Suprapubic skin (tissue), 4 donors: ENCODE results near the gene NTN3. TPM values are rescaled to one million over a fixed set of nuclear protein-coding genes. Genes with fewer than 3 reads are reported as not detected.

ENCODE experiments used
- DNase-seq, 2 donors: peaks; one replicate each; pipeline ENCODE4 v3.0.0-alpha.2; 2019; ENCODE audit warnings: low spot score in 2 of 2
- H3K27ac ChIP-seq: fragments of 200-600 bp; sonication (generic); one replicate; pipeline ENCODE4 v1.5.1; 2019
- H3K27me3 ChIP-seq: fragments of 200-600 bp; sonication (generic); one replicate; pipeline ENCODE4 v1.5.1; 2019
- H3K36me3 ChIP-seq: fragments of 200-600 bp; sonication (generic); one replicate; pipeline ENCODE4 v1.5.1; 2019
- H3K4me1 ChIP-seq: fragments of 200-600 bp; sonication (generic); one replicate; pipeline ENCODE4 v1.5.1; 2019
- H3K4me3 ChIP-seq: fragments of 200-600 bp; sonication (generic); one replicate; pipeline ENCODE4 v1.5.1; 2019; ENCODE audit warnings: mild to moderate bottlenecking
- H3K9me3 ChIP-seq: fragments of 200-600 bp; sonication (generic); one replicate; pipeline ENCODE4 v1.5.1; 2019
- CTCF ChIP-seq, 2 donors: fragments of 200-600 bp in 1 of 2; fragments of 450-650 bp in 1 of 2; sonication (generic) in 1 of 2; IDR thresholded peaks; one replicate each; pipeline ENCODE4 v1.5.1; 2016 to 2019; ENCODE audit warnings: antibody characterized with exemption in 2 of 2, mild to moderate bottlenecking in 1 of 2, moderate library complexity in 1 of 2
- EP300 ChIP-seq: sonication (generic); formaldehyde crosslinking; IDR thresholded peaks from one replicate; pipeline ENCODE4 v1.6.1; 2017; ENCODE audit warnings: antibody characterized with exemption
- POLR2A ChIP-seq, 2 donors: fragments of 450-650 bp; IDR thresholded peaks; one replicate each; pipeline ENCODE4 v1.6.1; 2017; ENCODE audit warnings: antibody characterized with exemption in 2 of 2, mild to moderate bottlenecking in 2 of 2, moderate library complexity in 2 of 2
- POLR2AphosphoS5 ChIP-seq, 3 donors: sonication (generic); formaldehyde crosslinking; IDR thresholded peaks; one replicate each; pipeline ENCODE4 v1.6.1; 2017; ENCODE audit warnings: antibody characterized with exemption in 3 of 3
- WGBS: methylation state at CpG from one replicate; pipeline ENCODE4 v1.1.5; 2018; 5-methylcytosine and 5-hydroxymethylcytosine counted together
- total RNA-seq, 4 donors: library from RNA; depleted of rRNA; stranded (reverse); fragments of >200 nt; gene quantifications; one replicate each; pipeline ENCODE4 v1.1.0, GENCODE V29; 2016

NTN3 gene
- total RNA-seq, 4 donors from 2014 or later = not detected

- Histone ChIP-seq H3K9me3 (no peaks in the 10 kb centered on the region), H3K4me1 (no peaks in the 10 kb centered on the region), H3K36me3 (peaks cover 58% of the 10 kb centered on the region), H3K27ac (no peak overlapping the region), H3K27me3 (no peaks in the 10 kb centered on the region), H3K4me3 (no peak overlapping the region)
- no peak for DNase-seq
- 85% methylated on average over 9 of the region's 11 CpGs for WGBS
- TF ChIP-seq POLR2A (IDR thresholded peaks at IDR 0.05) (no peak), POLR2AphosphoS5 (IDR thresholded peaks at IDR 0.05) (no peak), CTCF (IDR thresholded peaks at IDR 0.05) (no peak), EP300 (no peak)
These were observed 23.0 kb upstream of the NTN3 start for GRCh38 chr16:2447920-2448583.

GRCh38 chr16:2449118-2449517 lies 22.0 kb upstream of the NTN3 start:
- Histone ChIP-seq H3K27me3 (no peaks in the 10 kb centered on the region), H3K4me1 (no peaks in the 10 kb centered on the region), H3K9me3 (no peaks in the 10 kb centered on the region), H3K27ac (no peak overlapping the region), H3K36me3 (peaks cover 60% of the 10 kb centered on the region), H3K4me3 (no peak overlapping the region)
- DNase-seq = no peak
- WGBS = 84% methylated on average over 6 of the region's 25 CpGs
- no peak for TF ChIP-seq CTCF (IDR thresholded peaks at IDR 0.05)
- TF ChIP-seq POLR2A (IDR thresholded peaks at IDR 0.05) = no peak
- TF ChIP-seq EP300 = no peak
- TF ChIP-seq POLR2AphosphoS5 (IDR thresholded peaks at IDR 0.05) = no peak

GRCh38 chr16:2450535-2450934 lies 20.6 kb upstream of the NTN3 start:
- 84% methylated on average over 8 of the region's 8 CpGs for WGBS
- TF ChIP-seq POLR2AphosphoS5 (IDR thresholded peaks at IDR 0.05) = no peak
- TF ChIP-seq CTCF (IDR thresholded peaks at IDR 0.05) = no peak
- TF ChIP-seq POLR2A (IDR thresholded peaks at IDR 0.05) = no peak
- no peak for TF ChIP-seq EP300

DNA sequence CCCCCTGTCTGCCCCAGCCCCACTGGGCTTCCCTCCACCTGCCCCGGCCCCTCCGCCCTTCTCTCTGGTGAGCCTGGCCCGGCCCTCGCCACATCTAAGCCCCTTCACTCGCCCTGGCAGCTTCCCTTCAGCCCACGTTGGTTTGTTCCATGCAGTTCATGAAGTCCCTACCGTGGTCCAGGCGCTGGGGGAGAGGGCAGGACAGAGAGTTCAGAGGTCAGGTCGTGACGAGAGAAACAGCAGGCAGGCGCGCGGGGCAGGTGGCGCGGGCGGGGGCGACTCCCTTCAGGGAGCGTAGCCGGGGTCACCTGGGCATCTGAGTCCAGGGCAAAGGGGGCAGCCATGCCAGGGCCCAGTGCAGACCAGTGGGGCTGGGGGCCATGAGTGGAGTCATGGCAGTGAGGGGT lies 20.1 kb upstream of the NTN3 start:
- Histone ChIP-seq H3K4me1 (no peaks in the 10 kb centered on the region), H3K27ac (no peak overlapping the region), H3K4me3 (no peak overlapping the region), H3K27me3 (no peaks in the 10 kb centered on the region), H3K36me3 (peaks cover 57% of the 10 kb centered on the region), H3K9me3 (no peaks in the 10 kb centered on the region)
- 96% methylated on average over 17 of the region's 19 CpGs for WGBS
- TF ChIP-seq EP300 (no peak), POLR2AphosphoS5 (IDR thresholded peaks at IDR 0.05) (no peak), CTCF (IDR thresholded peaks at IDR 0.05) (no peak), POLR2A (IDR thresholded peaks at IDR 0.05) (no peak)
- DNase-seq = peak in 1 of 2 donors; percentile 74

More at GRCh38 chr16:2450535-2450934, 20.6 kb upstream of the NTN3 start:
- H3K4me3 ChIP-seq = no peak overlapping the region
- H3K36me3 ChIP-seq = peaks cover 54% of the 10 kb centered on the region
- no peak overlapping the region for H3K27ac ChIP-seq
- H3K4me1 ChIP-seq = no peaks in the 10 kb centered on the region
- no peaks in the 10 kb centered on the region for H3K27me3 ChIP-seq
- H3K9me3 ChIP-seq = no peaks in the 10 kb centered on the region
- DNase-seq = no peak

GRCh38 chr16:2451851-2452320 lies 19.2 kb upstream of the NTN3 start:
- Histone ChIP-seq H3K27ac (no peak overlapping the region), H3K4me1 (no peaks in the 10 kb centered on the region), H3K9me3 (no peaks in the 10 kb centered on the region), H3K36me3 (peaks cover 56% of the 10 kb centered on the region), H3K27me3 (no peaks in the 10 kb centered on the region), H3K4me3 (no peak overlapping the region)
- TF ChIP-seq EP300 = no peak
- no peak for TF ChIP-seq POLR2A (IDR thresholded peaks at IDR 0.05)
- no peak for TF ChIP-seq POLR2AphosphoS5 (IDR thresholded peaks at IDR 0.05)
- no peak for TF ChIP-seq CTCF (IDR thresholded peaks at IDR 0.05)
- peak in 1 of 2 donors; percentile 77 for DNase-seq
- WGBS = 99% methylated on average over 13 of the region's 18 CpGs
